Ovary (tissue), 9 donors: ENCODE measurements around the gene CSF3. TPM values are rescaled to one million over a fixed set of nuclear protein-coding genes. Genes with fewer than 3 reads are reported as not detected.

Experiments
- DNase-seq, 5 donors: peaks; one replicate each; pipeline ENCODE4 v3.0.0-alpha.2; 2019 to 2020
- H3K27ac ChIP-seq, 2 donors: fragments of 200-600 bp; one replicate each; pipeline versions ENCODE4 v1.5.1 to v1.8.0; 2019 to 2022
- H3K27me3 ChIP-seq: fragments of 200-600 bp; one replicate; pipeline ENCODE4 v1.8.0; 2022
- H3K36me3 ChIP-seq: fragments of 200-600 bp; sonication (generic); one replicate; pipeline ENCODE4 v1.5.1; 2019
- H3K4me1 ChIP-seq: one replicate; pipeline ENCODE4 v1.8.1; 2013; ENCODE audit warnings: mild to moderate bottlenecking, moderate library complexity; ENCODE audit not compliant: insufficient read depth
- H3K4me3 ChIP-seq: fragments of 200-600 bp; sonication (generic); one replicate; pipeline ENCODE4 v1.5.1; 2017
- H3K9me3 ChIP-seq, 2 donors: fragments of 200-600 bp in 1 of 2; sonication (generic) in 1 of 2; one replicate each; pipeline versions ENCODE4 v1.5.1 to v1.8.1; 2013 to 2019; ENCODE audit warnings: mild to moderate bottlenecking in 1 of 2, moderate library complexity in 1 of 2
- CTCF ChIP-seq, 3 donors: fragments of 450-650 bp in 2 of 3; fragments of 200-600 bp in 1 of 3; IDR thresholded peaks; one replicate each; pipeline versions ENCODE4 v1.5.1 to v1.8.0; 2016 to 2022; ENCODE audit warnings: antibody characterized with exemption in 3 of 3, mild to moderate bottlenecking in 1 of 3
- EP300 ChIP-seq: sonication (generic); formaldehyde crosslinking; IDR thresholded peaks from one replicate; pipeline ENCODE4 v1.6.1; 2017; ENCODE audit warnings: antibody characterized with exemption
- POLR2A ChIP-seq: fragments of 450-650 bp; IDR thresholded peaks from one replicate; pipeline ENCODE4 v1.6.1; 2017; ENCODE audit warnings: antibody characterized with exemption, mild to moderate bottlenecking, moderate library complexity
- WGBS, 3 donors: extraction: QIAGEN DNeasy Blood & Tissue Kit in 1 of 3; methylation state at CpG; one replicate each; pipeline versions ENCODE4 v1.1.5 to v1.1.7; 2013 to 2017; 5-methylcytosine and 5-hydroxymethylcytosine counted together
- intact Hi-C, 4 donors: fragments of 100-400 bp; cut with DNase I; formaldehyde crosslinking; loops; one replicate each; pipeline versions ENCODE4 v1.11.0 to v1.15.1; 2022 to 2023
- polyA plus RNA-seq, 2 donors: library from polyadenylated mRNA; stranded (reverse); fragments of 200-250 nt in 1 of 2; fragments of 350-450 nt in 1 of 2; fragmentation: Illumina TruSeq in 1 of 2; extraction: RNeasy Lipid Tissue Mini Kit (QIAGEN cat#74804) in 1 of 2; gene quantifications; one replicate each; pipeline ENCODE4 v1.2.3, GENCODE V29; 2013 to 2014
- total RNA-seq, 7 donors: library from RNA; depleted of rRNA in 2 of 7; stranded (reverse); fragments of >200 nt in 2 of 7; fragmentation: NEBNext Ultra II Directional in 3 of 7; extraction: Animal tissue kit (Norgen Biotek cat#: 25700) in 3 of 7; gene quantifications; one replicate each; pipeline versions ENCODE4 v1.1.0 to v1.2.4, GENCODE V29; 2016 to 2023
- donor health status: DM: no; HTN: no; CAD: no; lungs with moderate emphysema.
- donor health status: DM: no; HTN: no; CAD: no.
- donor health status: Bipolar disorder and iron deficiency.
- donor health status: DM: yes; HTN: yes; CAD: no.
- donor health status: DM: no; HTN: no; CAD: no.
- donor health status: DM: yes; HTN: yes; CAD: no.

Gene CSF3
- total and polyA plus RNA-seq, 9 donors, result 0.32 to 197 (median 1.4) TPM; not detected in 3

GRCh38 chr17:40031706-40032105, 16.5 kb downstream of the CSF3 start:
- no peak for TF ChIP-seq CTCF (IDR thresholded peaks at IDR 0.05)
- TF ChIP-seq POLR2A, result no peak
- TF ChIP-seq EP300, result no peak
- Histone ChIP-seq H3K4me3 (no peak overlapping the region), H3K27ac (no peak overlapping the region), H3K36me3 (no peaks in the 10 kb centered on the region), H3K9me3 (no peaks in the 10 kb centered on the region), H3K4me1 (peaks cover 2% of the 10 kb centered on the region), H3K27me3 (no peaks in the 10 kb centered on the region)
- WGBS, 3 donors, result 91 to 95% (median 93%) methylated on average over 11 of the region's 11 CpGs
- DNase-seq, result no peak
- intact Hi-C loops, result loop anchor here in 1 of 4 donors (10.0 kb wide), 1 partner anchor 143 kb away; the partner anchor contains the start of gene RAPGEFL1

DNA sequence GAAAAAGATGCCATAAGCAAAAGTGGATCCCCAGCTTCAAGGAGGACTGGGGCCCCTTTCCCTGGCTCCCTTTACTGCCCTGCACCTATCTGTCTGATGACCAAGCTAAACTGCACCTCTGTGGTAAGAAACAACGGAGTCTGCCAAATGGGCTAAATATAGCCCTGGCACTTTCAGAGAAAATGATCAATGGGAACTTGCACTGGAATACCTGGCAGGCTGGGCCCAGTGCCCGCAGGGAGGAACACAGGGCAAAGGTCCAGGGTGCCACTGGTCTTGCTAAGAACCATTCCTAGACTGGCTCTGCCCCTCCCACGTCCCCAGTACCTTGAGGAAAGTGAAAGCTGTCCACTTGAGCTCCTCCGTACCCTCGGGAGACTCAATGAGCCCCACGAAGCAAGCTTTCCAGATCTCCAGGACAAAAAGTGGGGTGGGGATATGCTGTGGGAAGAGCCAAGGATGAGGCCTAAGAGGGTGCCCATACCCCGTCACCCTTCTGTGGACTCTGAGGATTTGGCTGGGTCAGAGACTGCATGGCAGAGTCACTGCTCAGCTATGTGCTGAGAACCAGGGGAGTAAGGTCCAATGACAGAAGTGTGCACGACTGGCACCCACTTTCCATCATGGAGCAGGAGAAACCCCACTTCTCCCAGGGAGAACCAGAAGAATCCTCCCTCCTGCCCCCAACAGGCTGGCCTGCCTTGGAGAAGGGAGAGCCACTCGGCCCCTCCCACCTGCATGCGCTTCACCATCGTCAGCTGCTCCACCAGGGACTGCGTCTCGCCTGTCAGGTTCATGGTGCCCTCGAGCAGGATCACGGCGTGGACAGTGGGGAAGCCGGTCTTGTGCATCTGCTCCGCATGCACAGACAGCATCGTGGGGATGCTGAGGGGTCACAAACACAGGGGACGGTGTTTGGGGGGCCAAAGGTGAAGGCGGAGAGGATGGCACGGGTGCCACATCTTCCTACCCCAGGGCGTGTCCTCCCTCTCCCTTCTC, 17.4 kb downstream of the CSF3 start:
- no peaks in the 10 kb centered on the region for H3K36me3 ChIP-seq
- no peak for DNase-seq
- TF ChIP-seq POLR2A, result no peak
- TF ChIP-seq CTCF (IDR thresholded peaks at IDR 0.05), result no peak
- H3K4me1 ChIP-seq, result no peaks in the 10 kb centered on the region
- intact Hi-C loops, result loop anchor here in 1 of 4 donors (10.0 kb wide), 1 partner anchor 142 kb away; the partner anchor contains the start of gene RAPGEFL1
- H3K9me3 ChIP-seq, result no peaks in the 10 kb centered on the region
- no peak overlapping the region for H3K4me3 ChIP-seq
- no peak overlapping the region for H3K27ac ChIP-seq
- WGBS, 3 donors, result 91 to 93% (median 91%) methylated on average over 21 to 23 of the region's 23 CpGs
- no peaks in the 10 kb centered on the region for H3K27me3 ChIP-seq

GRCh38 chr17:40033339-40033738, 18.1 kb downstream of the CSF3 start:
- no peak for TF ChIP-seq EP300
- no peak for TF ChIP-seq POLR2A
- no peak for TF ChIP-seq CTCF (IDR thresholded peaks at IDR 0.05)
- DNase-seq, result no peak
- no peaks in the 10 kb centered on the region for H3K36me3 ChIP-seq
- WGBS, 3 donors, result 68 to 78% (median 76%) methylated on average over 8 of the region's 8 CpGs
- no peaks in the 10 kb centered on the region for H3K4me1 ChIP-seq
- H3K27ac ChIP-seq, result no peak overlapping the region
- H3K27me3 ChIP-seq, result no peaks in the 10 kb centered on the region
- H3K9me3 ChIP-seq, result no peaks in the 10 kb centered on the region
- no peak overlapping the region for H3K4me3 ChIP-seq
- intact Hi-C loops, result loop anchor here in 1 of 4 donors (10.0 kb wide), 1 partner anchor 141 kb away; the partner anchor contains the start of gene RAPGEFL1

DNA sequence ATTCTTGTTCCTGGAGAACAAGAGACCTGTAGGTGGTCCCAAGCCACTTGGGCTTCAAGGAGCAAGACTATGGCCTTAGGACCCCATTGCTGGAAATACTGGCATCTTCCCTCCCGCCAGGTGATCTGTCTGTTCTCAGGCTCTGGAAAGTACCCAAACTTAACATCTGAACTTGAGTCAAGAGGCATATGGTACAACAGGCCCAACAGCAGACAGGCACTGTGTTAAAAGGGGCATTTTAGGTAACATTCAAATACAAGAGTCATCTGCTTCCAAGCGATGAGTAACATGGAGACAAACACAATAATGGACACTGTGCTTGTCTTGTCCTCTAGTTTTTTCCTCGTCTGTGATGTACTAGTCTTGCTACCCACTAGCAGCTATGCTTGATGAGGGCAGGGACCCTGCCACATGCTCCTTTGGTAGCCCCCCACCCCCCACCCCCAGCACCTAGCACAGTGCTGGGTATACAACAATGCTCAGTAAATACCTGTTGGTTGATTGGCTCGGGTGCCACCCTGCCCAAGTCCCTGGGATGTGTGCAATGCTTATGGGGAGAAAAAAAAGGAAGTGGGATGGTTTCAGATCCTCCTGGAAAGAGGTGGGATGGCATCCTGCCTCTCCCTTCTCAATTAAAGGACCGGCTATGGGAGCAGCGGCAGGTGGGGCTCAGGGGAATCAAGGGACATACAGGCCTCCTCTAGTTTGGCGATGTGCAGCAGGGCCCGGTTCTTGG, 19.4 kb downstream of the CSF3 start:
- no peaks in the 10 kb centered on the region for H3K9me3 ChIP-seq
- DNase-seq, result no peak
- intact Hi-C loops, result loop anchor here in 1 of 4 donors (10.0 kb wide), 1 partner anchor 140 kb away; the partner anchor contains the start of gene RAPGEFL1
- no peak overlapping the region for H3K4me3 ChIP-seq
- peaks cover 3% of the 10 kb centered on the region for H3K4me1 ChIP-seq
- H3K36me3 ChIP-seq, result no peaks in the 10 kb centered on the region
- 75 to 80% (median 78%) methylated on average over 8 of the region's 8 CpGs for WGBS, 3 donors
- no peak for TF ChIP-seq EP300
- no peak for TF ChIP-seq CTCF (IDR thresholded peaks at IDR 0.05)
- no peak for TF ChIP-seq POLR2A
- no peaks in the 10 kb centered on the region for H3K27me3 ChIP-seq
- H3K27ac ChIP-seq, result no peak overlapping the region
